Neural cell (in vitro differentiated cells): ENCODE results near the gene RIPK1.

Source experiments
- CTCF ChIP-seq: fragments of 450-650 bp; IDR thresholded peaks from 2 replicates; pipeline ENCODE4 v1.5.1; 2014; ENCODE audit warnings: antibody characterized with exemption, mild to moderate bottlenecking, moderate library complexity; ENCODE audit not compliant: poor library complexity, severe bottlenecking
- EP300 ChIP-seq: fragments of 450-650 bp; conservative IDR thresholded peaks from 2 replicates; pipeline ENCODE4 v1.6.1; 2014; ENCODE audit warnings: antibody characterized with exemption, mild to moderate bottlenecking, moderate library complexity; ENCODE audit not compliant: poor library complexity, severe bottlenecking
- EZH2 ChIP-seq: fragments of 200-600, 300-800 bp; shearing (Covaris generic), sonication (generic); IDR thresholded peaks from 2 replicates; pipeline ENCODE4 v1.6.1; 2014; ENCODE audit warnings: antibody characterized with exemption, low read length, borderline replicate concordance, mild to moderate bottlenecking; ENCODE audit not compliant: insufficient read depth, poor library complexity, severe bottlenecking
- MXI1 ChIP-seq: fragments of 450-650 bp; conservative IDR thresholded peaks from 2 replicates; pipeline ENCODE4 v1.6.1; 2014; ENCODE audit warnings: antibody characterized with exemption, mild to moderate bottlenecking; ENCODE audit not compliant: poor library complexity, severe bottlenecking
- POLR2AphosphoS5 ChIP-seq: IDR thresholded peaks from 2 replicates; pipeline ENCODE4 v1.6.1; 2012
- RAD21 ChIP-seq: fragments of 450-650 bp; conservative IDR thresholded peaks from 2 replicates; pipeline ENCODE4 v1.6.1; 2014; ENCODE audit warnings: antibody characterized with exemption, mild to moderate bottlenecking, moderate library complexity
- REST ChIP-seq: IDR thresholded peaks from 2 replicates; pipeline ENCODE4 v1.6.1; 2012; ENCODE audit warnings: borderline replicate concordance
- SMC3 ChIP-seq: fragments of 450-650 bp; conservative IDR thresholded peaks from 2 replicates; pipeline ENCODE4 v1.6.1; 2014; ENCODE audit warnings: antibody characterized with exemption, mild to moderate bottlenecking, moderate library complexity; ENCODE audit not compliant: poor library complexity
- TAF1 ChIP-seq: IDR thresholded peaks from 2 replicates; pipeline ENCODE4 v1.6.1; 2012; ENCODE audit warnings: low read depth

- TF ChIP-seq CTCF (no peak), POLR2AphosphoS5 (no peak), EZH2 (no peak), RAD21 (no peak), REST (no peak), EP300 (no peak), TAF1 (no peak), MXI1 (no peak), SMC3 (no peak)
Observed at GRCh38 chr6:3026791-3027626, 41.3 kb upstream of the RIPK1 start.
